ENCODE results near the gene GAS7.

GRCh38 chr17:9985646-9986045 lies 212.8 kb downstream of the GAS7 start:
- TF ChIP-seq POLR2AphosphoS5 (IDR thresholded peaks at IDR 0.05), result no peak
- TF ChIP-seq CTCF (IDR thresholded peaks at IDR 0.05), result no peak
- TF ChIP-seq EP300 (IDR thresholded peaks at IDR 0.05), result no peak
- no peak for TF ChIP-seq POLR2A (IDR thresholded peaks at IDR 0.05)
